ENCODE results near the gene GNAZ.

The GNAZ gene

DNA sequence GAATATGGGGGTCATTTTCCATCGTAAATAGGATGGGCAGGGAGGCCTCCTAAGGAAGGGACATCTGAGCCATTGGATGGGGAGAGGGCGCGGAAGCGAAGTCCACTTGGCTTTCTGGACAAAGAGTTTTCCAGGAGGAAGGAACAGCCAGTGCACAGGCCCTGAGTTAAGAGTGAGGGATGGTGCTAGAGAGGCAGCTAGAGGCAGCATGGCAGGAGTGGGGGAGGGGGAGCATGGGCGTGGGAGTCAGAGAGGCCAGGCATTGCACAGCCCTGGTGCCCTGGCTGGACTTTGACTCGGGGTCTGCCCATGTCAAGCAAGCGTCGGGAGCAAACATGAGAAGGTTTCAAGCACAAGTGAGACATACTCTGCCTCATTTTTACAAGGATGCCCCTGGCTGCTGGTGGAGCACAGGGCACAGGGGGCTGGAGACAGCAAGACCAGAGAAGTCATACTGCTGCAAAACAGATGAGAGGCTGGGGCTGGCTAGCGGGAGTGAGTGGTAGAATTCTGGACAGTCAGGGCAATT lies 9.0 kb downstream of the GNAZ start:
- no peak for DNase-seq

DNA sequence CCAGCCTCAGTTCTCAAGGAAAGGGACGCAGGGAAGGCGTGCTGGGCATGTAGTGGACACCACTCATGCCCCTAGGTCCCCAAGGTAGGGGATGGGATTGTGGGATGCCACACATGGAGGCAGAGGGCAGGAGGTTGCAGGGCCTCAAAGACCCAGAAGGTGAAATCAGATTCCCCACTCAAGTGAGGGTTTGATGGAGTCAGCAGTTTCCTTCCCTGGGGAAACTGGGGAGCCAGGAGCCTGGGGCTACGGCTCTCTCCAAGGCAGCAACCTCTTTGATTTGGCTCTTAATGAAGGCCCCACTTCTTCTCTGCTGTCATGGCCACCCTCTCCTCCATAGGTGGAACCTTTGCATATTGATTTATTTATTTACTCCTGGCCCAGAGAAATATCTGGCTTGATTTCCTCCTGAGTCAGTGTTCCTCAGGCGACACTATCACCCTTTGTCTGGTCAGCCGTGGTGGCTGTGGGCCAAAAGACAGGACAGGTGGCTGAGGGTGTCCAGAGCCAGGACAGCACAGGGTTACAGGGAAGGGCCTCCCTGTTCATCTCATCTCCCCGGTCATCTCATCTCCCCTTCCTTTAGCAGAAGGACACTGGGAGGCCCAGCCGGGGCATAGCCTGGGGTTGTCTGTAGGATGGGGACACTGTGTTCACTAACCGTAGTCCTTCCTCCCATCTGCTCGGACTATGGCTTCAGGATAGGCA lies 9.6 kb downstream of the GNAZ start:
- DNase-seq = no peak

DNA sequence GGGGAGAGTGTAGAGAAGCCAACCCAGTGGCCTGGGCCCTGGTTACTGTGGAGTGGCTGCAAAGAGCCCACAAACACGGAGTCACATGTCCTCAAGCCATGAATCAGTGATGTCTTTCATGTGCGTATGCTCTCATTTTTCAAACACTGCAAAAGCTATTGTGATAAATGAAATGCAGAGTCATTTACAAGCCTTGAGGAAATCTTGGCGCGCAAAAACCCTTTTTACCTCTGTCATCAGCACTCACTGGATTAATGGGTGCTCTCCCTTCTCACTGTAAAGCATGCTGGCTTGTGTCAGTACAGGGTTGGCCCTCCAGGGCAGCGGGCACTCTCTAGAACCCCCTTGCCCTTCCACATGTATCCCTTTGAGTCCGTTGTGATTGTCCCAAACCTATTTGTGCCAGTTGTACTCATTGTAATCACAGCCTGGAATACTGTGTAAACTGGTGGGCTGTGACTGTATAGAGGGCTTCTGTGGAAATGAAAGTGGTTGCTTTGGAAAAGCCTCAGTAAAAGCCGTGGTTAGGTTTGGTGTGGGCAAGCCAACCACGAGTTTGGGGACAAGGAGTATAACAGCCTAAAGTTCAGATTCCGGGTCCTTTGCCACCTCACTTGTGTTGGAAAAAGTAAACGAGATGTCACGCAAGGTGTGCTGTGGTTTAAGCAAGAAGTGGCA lies 10.4 kb downstream of the GNAZ start:
- no peak for DNase-seq

GRCh38 chr22:23082534-23083314 lies 12.4 kb downstream of the GNAZ start:
- no peak for DNase-seq

DNA sequence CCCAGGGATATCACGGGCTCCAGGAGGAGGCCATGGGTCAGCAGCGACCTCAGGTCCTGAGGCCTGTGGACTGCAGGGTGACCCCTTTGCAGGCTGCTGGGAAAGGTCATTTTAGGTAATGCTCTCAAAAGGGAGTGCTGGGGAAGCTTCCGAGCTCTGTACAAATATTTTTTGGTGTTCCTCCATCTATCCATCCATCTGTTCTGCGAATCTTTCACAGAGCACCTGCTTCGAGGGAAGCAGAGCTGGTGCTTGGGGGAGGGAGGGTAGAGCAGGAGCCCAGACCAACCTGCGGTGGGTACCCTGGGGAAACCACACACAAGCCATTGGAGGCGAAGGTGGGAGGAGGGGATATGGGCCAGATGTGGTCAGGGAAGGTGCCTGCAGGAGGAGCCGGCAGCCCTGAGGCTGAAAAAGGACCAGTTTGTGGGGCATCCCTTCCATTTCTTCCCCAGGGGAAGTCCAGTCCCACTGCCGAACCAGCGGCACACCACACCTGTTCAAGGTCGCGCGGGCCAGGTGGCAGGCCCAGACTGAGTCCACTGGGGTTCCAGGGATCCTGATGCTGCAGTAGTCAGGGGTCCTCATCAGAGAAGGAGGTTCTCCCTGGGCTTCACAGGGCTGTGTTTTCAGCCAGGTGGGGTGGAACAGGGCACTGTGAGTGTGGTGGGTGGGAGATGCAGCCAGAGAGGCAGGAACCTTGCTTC lies 13.1 kb downstream of the GNAZ start:
- DNase-seq = no peak

GRCh38 chr22:23084453-23085350 lies 14.4 kb downstream of the GNAZ start:
- DNase-seq = no peak

- DNase-seq = no peak
Measured at GRCh38 chr22:23085351-23085671, 15.0 kb downstream of the GNAZ start.

DNA sequence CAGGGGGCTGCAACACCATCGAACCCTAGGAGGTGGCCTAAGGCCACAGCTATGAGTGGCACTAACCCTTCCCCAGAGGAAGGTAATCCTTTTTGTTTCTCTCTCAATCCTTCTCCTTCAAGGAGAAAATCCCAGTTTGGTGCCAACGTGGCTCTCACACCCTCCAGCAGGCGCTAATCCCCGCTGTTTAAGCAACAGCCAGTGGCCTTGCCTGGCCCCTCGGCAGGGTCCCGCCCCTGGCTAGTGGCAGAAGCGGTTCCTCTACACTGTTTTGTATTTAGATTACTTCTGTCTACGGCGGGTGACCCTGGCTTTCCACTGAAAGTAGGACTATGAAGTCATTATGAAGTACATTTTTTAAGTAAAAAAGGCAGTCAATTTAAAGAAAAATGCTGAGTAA lies 15.5 kb downstream of the GNAZ start:
- DNase-seq = no peak

DNA sequence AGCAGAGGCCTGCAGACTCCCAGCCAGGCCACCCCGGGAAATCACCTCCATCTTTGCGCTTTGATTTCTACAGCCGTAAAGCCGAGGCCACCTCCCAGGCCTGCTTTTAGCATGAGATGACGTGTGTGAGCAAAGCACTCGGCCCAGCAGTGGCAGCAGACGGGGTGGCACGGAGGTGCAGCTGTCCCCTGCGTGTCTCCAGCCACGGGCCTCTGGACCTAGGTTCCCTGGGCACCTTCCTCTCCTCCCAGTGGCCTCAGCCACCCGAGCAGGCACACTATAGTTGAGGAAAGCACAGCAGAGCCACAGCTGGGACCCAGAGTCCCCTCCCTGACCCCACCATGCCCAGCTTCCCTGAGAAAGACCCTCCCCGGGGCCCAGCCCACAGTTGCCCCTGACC lies 15.9 kb downstream of the GNAZ start:
- DNase-seq = no peak

- DNase-seq = no peak
Measured at GRCh38 chr22:23086787-23087186, 16.5 kb downstream of the GNAZ start.

GRCh38 chr22:23088199-23088604 lies 17.9 kb downstream of the GNAZ start:
- no peak for DNase-seq

DNA sequence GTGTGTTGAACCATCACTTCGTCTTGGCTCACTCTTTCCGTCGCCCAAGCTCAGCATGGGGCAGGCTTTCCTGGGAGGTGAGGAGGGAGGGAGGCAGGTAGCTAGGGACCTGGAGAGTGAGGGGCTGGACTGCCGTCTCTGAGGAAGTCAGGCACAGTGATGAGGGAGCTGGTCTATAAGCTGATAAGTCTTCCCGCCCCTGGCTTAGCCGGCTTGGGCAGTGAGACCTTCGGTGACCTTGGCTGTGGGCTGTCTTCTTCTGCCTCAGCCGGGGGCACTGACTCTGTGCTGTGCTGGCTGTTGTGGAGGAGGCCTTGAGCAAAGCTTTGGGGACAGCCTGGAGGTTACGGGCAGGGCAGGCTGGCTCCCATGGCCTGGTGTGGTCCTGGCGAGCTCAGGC lies 18.7 kb downstream of the GNAZ start:
- no peak for DNase-seq

- DNase-seq = no peak
Measured at GRCh38 chr22:23089633-23090456, 19.5 kb downstream of the GNAZ start.

DNA sequence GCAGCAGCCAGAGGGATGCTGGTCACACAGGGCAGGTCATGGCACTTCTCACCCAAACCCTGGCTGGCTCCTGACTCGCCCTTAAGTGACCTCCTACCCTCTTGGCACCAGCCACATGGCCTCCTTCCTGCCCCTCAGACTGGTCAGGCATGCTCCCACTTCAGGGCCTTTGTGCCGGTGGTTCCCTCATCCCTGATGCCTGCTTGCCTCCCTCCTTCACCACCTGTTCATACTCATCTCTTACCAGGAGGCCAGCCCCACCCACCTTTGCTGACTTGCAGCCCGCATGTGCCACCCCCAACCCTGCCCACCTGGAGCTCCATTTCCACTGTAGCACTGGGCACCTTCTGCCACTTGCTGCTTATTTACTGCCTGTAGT lies 20.1 kb downstream of the GNAZ start:
- no peak for DNase-seq

GRCh38 chr22:23091760-23092159 lies 21.4 kb downstream of the GNAZ start:
- no peak for DNase-seq

- DNase-seq = no peak
Measured at GRCh38 chr22:23092217-23092955, 22.1 kb downstream of the GNAZ start.

- DNase-seq = no peak
Measured at GRCh38 chr22:23093051-23093788, 22.9 kb downstream of the GNAZ start.

- DNase-seq = no peak
Measured at GRCh38 chr22:23094260-23094659, 23.9 kb downstream of the GNAZ start.

Measured in right forelimb (tissue), 1 donor.